Measurements from ENCODE around the gene RALGPS2. TPM values are rescaled to one million over a fixed set of nuclear protein-coding genes. Genes with fewer than 3 reads are reported as not detected.
"Not testable (repeated sequence)": the region's sequence is repeated elsewhere in the genome, so short reads cannot be mapped to it uniquely, and the experiment has no call there.

RALGPS2 gene
- polyA plus RNA-seq, 10 donors: 31.5 to 61.9 (median 39.4) TPM

GRCh38 chr1:178723546-178723945, 1.5 kb upstream of the RALGPS2 start:
- no peak for DNase-seq

GRCh38 chr1:178724376-178724727, 692 bp upstream of the RALGPS2 start:
- DNase-seq: no peak

DNA sequence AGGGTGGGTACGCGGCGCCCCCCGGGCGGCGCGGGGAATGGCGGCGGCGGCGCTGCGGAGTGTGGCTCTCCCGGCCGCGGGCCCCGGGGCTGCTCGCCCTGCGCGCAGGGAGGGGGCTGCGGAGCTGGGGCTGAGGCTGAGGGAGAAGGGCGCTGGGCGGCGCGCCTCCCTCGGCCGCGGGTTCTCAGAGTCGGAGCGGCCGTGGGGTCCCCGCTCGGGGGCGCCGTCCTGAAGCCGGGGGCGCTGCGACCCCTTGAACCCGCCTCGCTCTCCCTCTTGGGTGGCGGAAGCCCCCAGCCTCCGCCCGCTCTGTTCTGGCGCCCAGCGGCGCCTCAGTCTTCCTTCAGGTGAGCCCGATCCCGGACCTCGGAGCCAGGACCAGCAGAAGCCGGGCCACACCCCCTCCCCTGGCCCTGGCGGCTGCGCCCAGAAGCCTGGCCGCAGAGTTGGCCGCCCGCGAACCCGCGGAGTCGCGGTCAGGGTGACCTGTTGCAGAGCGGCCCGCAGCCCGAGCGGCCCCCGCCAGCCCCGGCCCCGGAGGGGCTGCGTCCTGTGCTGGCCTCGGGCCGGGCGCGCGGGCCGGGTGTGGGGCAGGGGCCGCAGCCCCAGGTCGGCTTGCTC, 532 bp downstream of the RALGPS2 start:
- peak in 2 of 3 donors; percentile 55 to 79 for DNase-seq

- peak; percentile 66 to 85 (median 76) for DNase-seq
Observed at GRCh38 chr1:178726087-178726517, 1.1 kb downstream of the RALGPS2 start.

DNA sequence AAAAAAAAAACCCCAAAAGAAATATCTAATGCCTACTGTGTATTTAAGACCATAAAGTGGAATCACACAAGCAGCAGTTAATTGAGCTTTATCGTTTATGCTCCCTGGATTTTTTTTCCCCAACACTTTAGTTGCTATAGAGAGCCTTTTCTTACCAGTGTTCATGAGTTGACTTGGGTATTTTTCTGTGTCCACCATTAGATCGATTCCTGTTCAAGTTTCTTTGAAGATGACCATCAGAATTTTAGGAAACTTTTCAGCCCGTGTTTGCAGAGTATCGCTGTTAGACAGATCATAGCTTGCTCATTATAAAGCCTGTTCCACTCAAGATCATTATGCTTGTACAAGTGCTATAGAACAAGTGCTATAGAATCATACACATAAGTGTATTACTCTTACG, 1.5 kb downstream of the RALGPS2 start:
- no peak for DNase-seq

GRCh38 chr1:178727014-178727895, 2.2 kb downstream of the RALGPS2 start:
- no peak for DNase-seq

DNA sequence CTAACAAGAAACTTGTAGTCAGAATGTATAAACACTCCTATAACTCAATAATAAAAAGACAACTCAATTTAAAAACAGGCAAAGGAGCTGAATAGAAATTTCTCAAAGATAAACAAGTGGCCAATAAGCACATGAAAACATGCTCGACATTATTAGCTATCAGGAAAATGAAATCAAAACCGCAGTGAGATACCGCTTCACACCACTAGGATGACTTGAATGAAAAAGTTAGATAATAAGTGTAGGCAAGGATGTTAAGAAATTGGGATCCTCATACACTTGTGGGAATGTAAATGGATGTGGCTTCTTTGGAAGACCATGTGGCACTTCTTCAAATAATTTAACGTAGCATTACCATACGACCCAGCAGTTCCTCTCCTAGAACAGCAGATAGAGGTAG, 8.9 kb downstream of the RALGPS2 start:
- no peak for DNase-seq

- DNase-seq: no peak
Observed at GRCh38 chr1:178738780-178739179, 13.7 kb downstream of the RALGPS2 start.

DNA sequence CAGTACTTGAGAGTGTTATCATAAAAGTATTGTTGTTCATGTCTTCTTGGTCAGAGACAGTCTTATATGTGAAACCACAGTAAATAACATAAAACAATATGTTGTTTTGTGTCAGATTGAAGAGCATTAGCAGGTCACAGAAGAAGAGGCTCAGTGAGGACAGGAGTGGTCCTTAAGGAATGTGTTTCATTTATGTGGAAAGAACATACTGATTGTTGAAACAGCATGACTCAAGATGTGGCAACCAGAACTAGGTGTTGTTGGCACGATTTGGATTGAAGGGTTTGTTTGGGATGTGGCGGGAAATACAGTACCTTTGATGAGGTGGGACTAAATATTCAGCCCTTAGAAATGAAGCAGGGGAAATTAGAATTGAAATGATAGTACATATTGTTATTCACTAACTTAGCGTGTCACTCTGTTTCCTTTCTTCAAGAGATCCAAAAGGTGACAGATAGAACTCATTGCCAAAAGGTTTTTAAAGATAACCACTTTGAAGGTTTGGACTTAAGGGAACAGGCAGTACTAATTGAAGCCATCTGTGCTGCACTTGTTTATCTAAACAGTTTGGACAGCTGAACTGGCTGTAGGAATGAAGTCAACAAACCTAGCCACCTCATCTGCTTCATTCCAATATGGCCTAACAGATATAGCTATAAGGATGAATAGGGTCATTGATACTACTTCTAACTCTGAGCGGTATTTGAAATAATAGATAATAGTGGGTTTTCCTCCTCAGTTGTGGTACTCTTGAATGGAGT, 14.4 kb downstream of the RALGPS2 start:
- no peak for DNase-seq

GRCh38 chr1:178740491-178740890, 15.4 kb downstream of the RALGPS2 start:
- DNase-seq: no peak

DNA sequence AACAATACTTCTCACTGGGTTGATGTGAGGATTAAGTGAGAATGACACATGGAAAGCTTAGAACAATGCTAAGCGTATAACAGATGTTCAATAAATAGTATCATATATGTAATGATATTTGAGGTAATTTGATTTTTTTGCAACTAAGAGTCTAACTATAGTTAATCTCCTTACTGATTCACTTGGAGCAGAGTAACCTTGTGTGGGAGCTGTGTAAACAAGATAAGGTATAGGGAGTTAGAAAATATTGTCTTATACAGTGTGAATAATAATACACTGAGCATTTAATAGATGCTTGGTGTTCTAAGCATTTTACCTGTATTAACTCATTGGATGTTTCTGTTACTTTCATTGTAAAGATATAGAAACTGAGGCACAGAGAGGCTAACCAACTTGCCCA, 15.9 kb downstream of the RALGPS2 start:
- DNase-seq: no peak

- DNase-seq: no peak
Observed at GRCh38 chr1:178743801-178744200, 18.8 kb downstream of the RALGPS2 start.

GRCh38 chr1:178745260-178745659, 20.2 kb downstream of the RALGPS2 start:
- no peak for DNase-seq

GRCh38 chr1:178746345-178746744, 21.3 kb downstream of the RALGPS2 start:
- DNase-seq: no peak

DNA sequence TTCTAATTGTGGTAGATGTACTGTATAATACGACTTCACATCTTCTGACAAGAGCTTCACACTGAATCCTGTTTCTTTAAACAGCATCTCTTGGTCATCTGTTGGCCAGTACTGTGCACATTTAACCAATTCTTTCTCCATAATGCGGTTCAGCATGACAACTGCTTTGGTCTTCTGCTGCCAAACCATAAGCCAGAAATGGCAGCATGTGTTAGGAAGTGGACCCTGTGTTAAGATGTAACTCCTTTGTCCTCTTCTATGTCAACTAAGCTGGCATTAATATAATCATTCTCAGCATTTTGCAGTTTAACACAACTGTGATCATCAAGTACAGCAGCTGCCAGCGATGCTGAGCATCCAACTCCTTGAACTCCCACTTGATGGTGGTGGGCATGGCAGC, 22.3 kb downstream of the RALGPS2 start:
- not testable (repeated sequence) for DNase-seq

DNA sequence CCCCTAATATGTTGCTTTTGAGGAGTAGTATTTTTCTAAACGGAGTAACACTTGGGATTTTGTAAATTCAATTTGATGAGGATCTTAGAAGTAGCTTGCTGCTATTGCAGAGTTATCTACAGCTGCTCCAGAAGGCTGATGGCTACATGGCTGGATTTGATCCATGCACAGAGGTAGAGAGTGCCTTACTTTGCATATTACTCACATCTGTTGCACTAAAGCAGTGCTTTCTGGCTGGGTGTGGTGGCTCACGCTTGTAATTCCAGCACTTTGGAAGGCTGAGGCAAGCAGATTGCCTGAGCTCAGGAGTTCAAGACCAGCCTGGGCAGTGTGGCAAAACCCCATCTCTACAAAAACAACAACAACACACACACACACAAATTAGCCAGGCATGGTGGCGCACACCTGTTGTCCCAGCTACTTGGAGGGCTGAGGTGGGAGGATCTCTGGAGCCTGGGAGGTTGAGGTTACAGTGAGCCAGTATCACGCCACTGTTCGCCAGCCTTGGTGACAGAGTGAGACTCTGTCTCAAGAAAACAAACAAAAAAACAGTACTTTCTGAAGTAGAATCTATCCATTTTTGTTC, 24.6 kb downstream of the RALGPS2 start:
- no peak for DNase-seq

DNA sequence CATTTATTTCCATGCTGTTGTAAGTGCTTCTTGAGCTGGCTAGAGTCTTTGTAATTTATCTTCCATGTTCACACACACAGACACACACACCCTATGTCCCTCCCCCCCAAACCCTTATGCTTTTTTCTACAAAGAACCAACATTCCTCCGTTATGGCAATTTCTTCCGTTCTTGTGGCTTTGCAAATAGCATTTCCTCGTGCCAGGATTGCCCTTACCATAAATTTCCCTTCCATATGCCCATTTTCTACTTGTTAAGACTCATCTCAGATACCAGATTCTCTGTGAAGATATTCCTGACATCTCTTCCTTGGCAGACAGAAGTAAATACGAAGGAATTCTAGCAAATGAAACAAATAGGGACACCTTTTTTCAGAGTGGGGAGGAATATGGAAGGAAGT, 26.0 kb downstream of the RALGPS2 start:
- DNase-seq: no peak

- DNase-seq: no peak
Observed at GRCh38 chr1:178752891-178753290, 27.8 kb downstream of the RALGPS2 start.

DNA sequence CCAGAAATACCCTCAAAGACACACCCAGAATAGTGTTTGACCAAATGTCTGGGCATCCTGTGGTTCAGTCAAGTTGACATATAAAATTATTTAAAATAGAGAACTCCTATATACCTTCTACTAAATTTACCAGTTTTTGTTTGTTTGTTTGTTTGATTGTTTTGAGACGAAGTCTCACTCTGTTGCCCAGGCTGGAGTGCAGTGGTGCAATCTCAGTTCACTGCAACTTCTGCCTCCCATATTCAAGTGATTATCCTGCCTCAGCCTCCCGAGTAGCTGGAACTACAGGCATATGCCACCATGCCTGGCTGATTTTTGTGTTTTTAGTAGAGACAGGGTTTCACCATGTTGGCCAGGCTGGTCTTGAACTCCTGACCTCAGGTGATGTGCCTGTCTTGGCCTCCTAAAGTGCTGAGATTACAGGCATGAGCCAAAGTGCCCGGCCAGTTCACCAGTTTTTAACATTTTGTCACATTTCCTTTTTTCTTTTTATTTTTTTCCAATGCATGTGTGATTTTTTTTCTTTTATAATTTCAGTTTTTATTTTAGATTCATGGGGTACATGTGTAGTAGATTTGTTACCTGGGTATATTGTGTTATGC, 29.7 kb downstream of the RALGPS2 start:
- not testable (repeated sequence) for DNase-seq

- DNase-seq: peak in 1 of 3 donors; percentile 18
Observed at GRCh38 chr1:178768423-178768822, 43.4 kb downstream of the RALGPS2 start.

GRCh38 chr1:178772952-178773351, 47.9 kb downstream of the RALGPS2 start:
- no peak for DNase-seq

DNA sequence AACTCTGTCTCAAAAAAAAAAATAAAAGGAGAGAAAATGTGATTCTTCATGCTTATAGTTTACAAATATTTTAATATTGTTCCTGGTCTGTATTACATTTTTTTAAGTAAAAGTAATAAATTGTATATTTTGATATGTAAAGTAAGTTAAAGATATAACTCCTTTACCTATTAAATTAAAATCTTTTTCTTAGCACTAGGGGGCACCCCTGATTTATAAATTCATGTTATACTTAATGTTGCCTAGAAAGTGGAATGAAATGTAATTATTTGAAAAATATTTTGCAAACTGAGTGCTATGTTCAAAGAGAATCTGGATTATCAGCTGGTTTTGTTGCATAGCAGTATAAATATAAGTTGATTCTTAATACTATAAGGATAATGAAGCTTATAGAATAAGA, 49.2 kb downstream of the RALGPS2 start:
- peak; percentile 23 to 57 (median 40) for DNase-seq
